GM12878 (cell line): ENCODE data around the gene AGXT. TPM values are rescaled to one million over a fixed set of nuclear protein-coding genes. Genes with fewer than 3 reads are reported as not detected.

Experiments
- ATAC-seq: fragments of 200-7000 bp; cut with Tn5 transposase; 3 replicates; pipeline ENCODE4 v1.9.1; 2020; ENCODE audit warnings: mild to moderate bottlenecking, moderate library complexity
- BruUV-seq: library from RNA; stranded (reverse); fragments of 400-500 nt; replicated peaks from 2 replicates; lab custom pipeline; 2021; lab: Mats Ljungman, UMichigan
- CTCF ChIA-PET: fragments of 300-600 bp; sonication (Branson Sonifier 250); formaldehyde crosslinking; extraction: SDS; loops from one replicate; lab custom pipeline; 2021; ENCODE audit warnings: inconsistent platforms; lab: Yijun Ruan, JAX
- POLR2A ChIA-PET: fragments of 350-600 bp; formaldehyde crosslinking; extraction: SDS; loops from one replicate; lab custom pipeline; 2021; ENCODE audit warnings: inconsistent platforms; lab: Charles Lee
- RAD21 ChIA-PET: fragments of 300-600 bp; sonication (Branson Sonifier 250); formaldehyde crosslinking; loops from one replicate; lab custom pipeline; 2023; ENCODE audit warnings: antibody characterized with exemption; ENCODE audit not compliant: unreplicated experiment; lab: Charles Lee
- SMC1A ChIA-PET: fragments of 300-600 bp; sonication (Branson Sonifier 250); formaldehyde crosslinking; loops from one replicate; lab custom pipeline; 2023; ENCODE audit not compliant: unreplicated experiment, uncharacterized antibody; lab: Charles Lee
- DNase-seq: peaks from one replicate; pipeline ENCODE4 v3.0.0-alpha.2; 2011; ENCODE audit warnings: low read depth, low spot score
- FAIRE-seq: peaks from 3 replicates; lab custom pipeline; 2011; peaks lifted over from hg19 to GRCh38; lab: Jason Lieb, UNC
- H2AFZ ChIP-seq: 2 replicates; pipeline ENCODE4 v1.6.0; 2011; ENCODE audit warnings: low read depth, low read length, control low read depth; ENCODE audit not compliant: control insufficient read depth
- H3K27ac ChIP-seq: 2 replicates; pipeline ENCODE4 v1.5.1; 2011; ENCODE audit warnings: control low read depth; ENCODE audit not compliant: control insufficient read depth, insufficient read depth
- H3K27me3 ChIP-seq, 2 experiments: replicated peaks in 1 of 2; 2 replicates each; pipeline versions ENCODE4 v1.6.0 to v1.6.1; 2011; ENCODE audit warnings: low read length in 1 of 2; ENCODE audit not compliant: control insufficient read depth in 2 of 2, insufficient read depth in 2 of 2
- H3K36me3 ChIP-seq, 2 experiments: 2 replicates each; pipeline ENCODE4 v1.5.1; 2011; ENCODE audit warnings: low read length in 1 of 2; ENCODE audit not compliant: control insufficient read depth in 2 of 2, insufficient read depth in 2 of 2
- H3K4me1 ChIP-seq: 2 replicates; pipeline ENCODE4 v1.6.1; 2011; ENCODE audit warnings: mild to moderate bottlenecking, low read length, moderate library complexity, mixed read lengths; ENCODE audit not compliant: control insufficient read depth, insufficient read depth
- H3K4me2 ChIP-seq: 2 replicates; pipeline ENCODE4 v1.6.0; 2011; ENCODE audit warnings: control low read depth; ENCODE audit not compliant: control insufficient read depth, insufficient read depth
- H3K4me3 ChIP-seq: fragments of 200-600 bp; sonication (generic); 2 replicates; pipeline ENCODE4 v1.5.1; 2016
- H3K79me2 ChIP-seq: 2 replicates; pipeline ENCODE4 v1.6.0; 2011; ENCODE audit warnings: low read length; ENCODE audit not compliant: control insufficient read depth, insufficient read depth
- H3K9ac ChIP-seq: 2 replicates; pipeline ENCODE4 v1.8.0; 2011; ENCODE audit warnings: low read length, control low read depth, mixed read lengths; ENCODE audit not compliant: control insufficient read depth, insufficient read depth
- H3K9me3 ChIP-seq: replicated peaks from 3 replicates; pipeline ENCODE4 v1.5.1; 2011; ENCODE audit warnings: mild to moderate bottlenecking, low read length; ENCODE audit not compliant: control insufficient read depth, insufficient read depth
- H4K20me1 ChIP-seq: 2 replicates; pipeline ENCODE4 v1.6.0; 2011; ENCODE audit not compliant: control insufficient read depth, insufficient read depth
- ASH2L ChIP-seq: fragments of 300-600, 200-600 bp; sonication (generic); IDR thresholded peaks from 2 replicates; pipeline ENCODE4 v1.6.1; 2017; ENCODE audit warnings: low read depth, mild to moderate bottlenecking, borderline replicate concordance
- BHLHE40 ChIP-seq, 2 experiments: fragments of 450-650 bp in 1 of 2; IDR thresholded peaks; 2 replicates each; pipeline ENCODE4 v1.6.1; 2011 to 2017; ENCODE audit warnings: low read depth in 2 of 2, borderline replicate concordance in 1 of 2, improper control_type of control experiment in 1 of 2, low read length in 1 of 2, mild to moderate bottlenecking in 1 of 2
- GABPA ChIP-seq: IDR thresholded peaks from 2 replicates; pipeline ENCODE4 v1.6.1; 2014; ENCODE audit warnings: antibody characterized with exemption, low read depth, mild to moderate bottlenecking, inconsistent platforms
- GATAD2B ChIP-seq: fragments of 450-650 bp; conservative IDR thresholded peaks from 2 replicates; pipeline ENCODE4 v1.6.1; 2017; ENCODE audit warnings: low read depth, mild to moderate bottlenecking, moderate library complexity
- NR2F1 ChIP-seq: fragments of 450-650 bp; conservative IDR thresholded peaks from 2 replicates; pipeline ENCODE4 v1.6.1; 2017; ENCODE audit warnings: mild to moderate bottlenecking
- RELB ChIP-seq: fragments of 450-650 bp; IDR thresholded peaks from 2 replicates; pipeline ENCODE4 v1.6.1; 2017; ENCODE audit warnings: low read depth, mild to moderate bottlenecking, moderate library complexity
- RUNX3 ChIP-seq: IDR thresholded peaks from 2 replicates; pipeline ENCODE4 v1.6.1; 2012; ENCODE audit warnings: low read length, inconsistent platforms
- TARDBP ChIP-seq: IDR thresholded peaks from 2 replicates; pipeline ENCODE4 v1.6.1; 2016; ENCODE audit warnings: borderline replicate concordance
- WRNIP1 ChIP-seq: IDR thresholded peaks from 2 replicates; pipeline ENCODE4 v1.6.1; 2011; ENCODE audit warnings: low read depth, low read length, improper control_type of control experiment, borderline replicate concordance
- ZBTB4 ChIP-seq: fragments of 450-650 bp; formaldehyde crosslinking; IDR thresholded peaks from 2 replicates; pipeline ENCODE4 v1.4.0; 2022; ENCODE audit warnings: mild to moderate bottlenecking, moderate library complexity
- ZNF592 ChIP-seq: fragments of 450-650 bp; IDR thresholded peaks from 2 replicates; pipeline ENCODE4 v1.6.1; 2017; ENCODE audit warnings: mild to moderate bottlenecking, moderate library complexity
- ZZZ3 ChIP-seq: IDR thresholded peaks from 2 replicates; pipeline ENCODE4 v1.6.1; 2011; ENCODE audit warnings: low read depth; ENCODE audit not compliant: control insufficient read depth, insufficient read length
- WGBS: methylation state at CpG from one replicate; pipeline ENCODE4 v1.1.6; 2016; ENCODE audit warnings: low lambda C conversion rate; ENCODE audit not compliant: insufficient replicate concordance, insufficient coverage; ENCODE audit errors: missing lambda C conversion rate; 5-methylcytosine and 5-hydroxymethylcytosine counted together
- in situ Hi-C: fragments of 300-500 bp; cut with MboI; formaldehyde crosslinking; loops from 9 replicates; pipeline ENCODE4 v1.14.3; 2018; ENCODE audit warnings: mixed read lengths
- intact Hi-C: fragments of 100-400 bp; cut with micrococcal nuclease; formaldehyde crosslinking; loops from one replicate; pipeline ENCODE4 v1.14.2; 2022; ENCODE audit not compliant: unreplicated experiment
- polyA plus RNA-seq, 11 experiments: library from polyadenylated mRNA; depleted of rRNA in 4 of 11; unstranded in 6 of 11; stranded (reverse) in 5 of 11; fragments of >200 nt; fragmentation: Nextera tagmentation in 4 of 11; fragmentation: Illumina TruSeq in 1 of 11; extraction: Ambion mirVana in 4 of 11; extraction: Trizol in 1 of 11; gene quantifications; 1 replicate in 1 of 11; 2 replicates in 10 of 11; pipeline versions ENCODE4 v1.2.1 to v1.2.3, GENCODE V29; 2011 to 2016; ENCODE audit warnings: inconsistent platforms in 2 of 11, missing spikeins in 2 of 11, low read depth in 1 of 11
- total RNA-seq, 4 experiments: library from RNA; depleted of rRNA in 3 of 4; stranded (reverse); fragments of >200 nt in 3 of 4; fragmentation: Illumina TruSeq in 1 of 4; extraction: Trizol in 1 of 4; gene quantifications; 2 replicates each; pipeline versions ENCODE4 v1.2.1 to v1.2.3, GENCODE V29; 2013 to 2021

The AGXT gene
- total and polyA plus RNA-seq, 10 of the 15 experiments (the other 5 are each of a cell fraction or from before 2014, with no cell fraction given) = 0.18 TPM; not detected in 9

DNA sequence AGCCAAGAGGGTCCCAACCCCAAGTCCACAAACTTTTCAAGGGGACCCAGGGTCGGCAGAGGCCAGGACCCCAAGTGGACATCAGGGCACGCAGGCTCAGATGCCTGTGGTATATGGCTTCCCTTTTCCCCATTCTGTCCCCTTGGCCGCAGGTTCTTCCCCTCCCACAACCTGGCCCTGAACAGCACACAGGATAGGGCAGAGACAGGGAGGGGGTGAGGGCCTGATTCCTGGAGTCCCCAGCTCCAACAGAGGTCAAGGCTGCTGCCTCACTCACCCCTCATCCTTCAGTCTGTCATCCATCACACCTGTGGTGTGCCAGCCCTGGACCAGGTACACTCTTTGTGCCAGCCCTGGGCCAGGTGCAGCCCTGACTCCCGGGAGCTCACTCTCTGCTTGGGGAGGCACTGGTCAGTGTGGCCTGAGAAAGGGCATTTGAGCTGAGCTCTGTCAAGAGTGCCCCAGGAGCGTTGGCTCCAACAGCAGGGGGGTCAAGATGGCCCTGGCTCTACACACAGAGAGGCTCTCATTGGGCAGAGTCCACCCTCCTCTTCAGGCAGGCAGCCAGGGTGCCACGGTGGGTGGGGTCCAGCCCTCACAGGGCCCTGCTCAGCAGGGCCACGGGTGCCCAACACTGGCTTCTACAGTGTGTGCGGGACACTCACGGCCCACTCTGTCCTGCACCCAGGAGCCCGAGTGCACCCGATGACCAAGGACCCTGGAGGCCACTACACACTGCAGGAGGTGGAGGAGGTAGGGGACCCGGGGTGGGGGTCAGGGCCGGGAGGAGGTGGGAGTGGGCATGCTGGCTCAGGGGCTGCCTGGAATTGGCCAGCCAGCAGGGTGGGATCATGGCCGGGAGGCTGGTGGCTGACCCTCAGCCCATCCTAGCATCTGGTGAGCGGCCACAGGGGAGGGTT is 1.6 kb downstream of the AGXT start:
- H3K4me1 ChIP-seq = no peaks in the 10 kb centered on the region
- no peak for TF ChIP-seq RUNX3
- TF ChIP-seq ZBTB4 (CRISPR knock-in tag) = no peak
- TF ChIP-seq TARDBP = no peak
- no peak for TF ChIP-seq ASH2L
- no peak for TF ChIP-seq BHLHE40 (IDR thresholded peaks at IDR 0.05; ENCODE audit: borderline replicate concordance in 1 of 2, low read depth in 2 of 2, low read length in 1 of 2)
- TF ChIP-seq GATAD2B = no peak
- TF ChIP-seq NR2F1 = no peak
- no peak for TF ChIP-seq ZNF592
- no peak for TF ChIP-seq WRNIP1
- TF ChIP-seq ZZZ3 = no peak
- TF ChIP-seq RELB = no peak
- no peak for TF ChIP-seq GABPA
- TF ChIP-seq, all 136 proteins: peak for 0
- ChIA-PET POLR2A (no interaction called here), SMC1A (no interaction called here), CTCF (no interaction called here), RAD21 (no interaction called here)
- H4K20me1 ChIP-seq = no peaks in the 10 kb centered on the region
- no peak for DNase-seq
- ATAC-seq = no peak
- in situ Hi-C loops = no loop called here
- H3K4me3 ChIP-seq = no peak overlapping the region
- no peak overlapping the region for H3K4me2 ChIP-seq
- no peaks in the 10 kb centered on the region for H3K36me3 ChIP-seq
- intact Hi-C loops = no loop called here
- H3K9me3 ChIP-seq = no peaks in the 10 kb centered on the region
- 17% methylated on average over 14 of the region's 15 CpGs for WGBS
- H2AFZ ChIP-seq = no peak overlapping the region
- no peak overlapping the region for H3K9ac ChIP-seq
- no peaks in the 10 kb centered on the region for H3K79me2 ChIP-seq
- BruUV-seq = no TSS peak
- H3K27me3 ChIP-seq = peaks cover 2 to 4% of the 10 kb centered on the region in 2 experiments; a peak in 3 of 4 replicates
- FAIRE-seq = no peak
- H3K27ac ChIP-seq = no peak overlapping the region
